GM19035 (cell line): Measurements from ENCODE around the gene DMD.
"Not testable (repeated sequence)": the region's sequence is repeated elsewhere in the genome, so short reads cannot be mapped to it uniquely, and the experiment has no call there.

Experiments
- ATAC-seq: cut with Tn5 transposase; IDR thresholded peaks from one replicate; pipeline ENCODE4 v1.9.1; 2021; ENCODE audit not compliant: unreplicated experiment

DMD gene

GRCh38 chrX:32868524-32868895 lies 342.8 kb downstream of the DMD start:
- ATAC-seq, result no peak

GRCh38 chrX:32867781-32868523 lies 343.4 kb downstream of the DMD start:
- no peak for ATAC-seq

- ATAC-seq, result no peak
Observed at GRCh38 chrX:32852203-32852602, 359.1 kb downstream of the DMD start.

GRCh38 chrX:32851556-32851955 lies 359.8 kb downstream of the DMD start:
- ATAC-seq, result no peak

GRCh38 chrX:32847921-32848320 lies 363.4 kb downstream of the DMD start:
- no peak for ATAC-seq

GRCh38 chrX:32842053-32842452 lies 369.3 kb downstream of the DMD start:
- no peak for ATAC-seq

- no peak for ATAC-seq
Observed at GRCh38 chrX:32839781-32840180, 371.6 kb downstream of the DMD start.

GRCh38 chrX:32825009-32825408 lies 386.3 kb downstream of the DMD start:
- no peak for ATAC-seq

- no peak for ATAC-seq
Observed at GRCh38 chrX:32804034-32804433, 407.3 kb downstream of the DMD start.

GRCh38 chrX:32798990-32799389 lies 412.4 kb downstream of the DMD start:
- ATAC-seq, result no peak

GRCh38 chrX:32788936-32789335 lies 422.4 kb downstream of the DMD start:
- no peak for ATAC-seq

- no peak for ATAC-seq
Observed at GRCh38 chrX:32780109-32780508, 431.2 kb downstream of the DMD start.

GRCh38 chrX:32778965-32779364 lies 432.4 kb downstream of the DMD start:
- ATAC-seq, result no peak

GRCh38 chrX:32774966-32775365 lies 436.4 kb downstream of the DMD start:
- no peak for ATAC-seq

GRCh38 chrX:32749070-32749469 lies 462.3 kb downstream of the DMD start:
- no peak for ATAC-seq

- no peak for ATAC-seq
Observed at GRCh38 chrX:32745323-32745722, 466.0 kb downstream of the DMD start.

- ATAC-seq, result no peak
Observed at GRCh38 chrX:32744921-32745320, 466.4 kb downstream of the DMD start.

GRCh38 chrX:32741910-32742309 lies 469.4 kb downstream of the DMD start:
- no peak for ATAC-seq

GRCh38 chrX:32708542-32708941 lies 502.8 kb downstream of the DMD start:
- ATAC-seq, result no peak

- ATAC-seq, result not testable (repeated sequence)
Observed at GRCh38 chrX:32705385-32705784, 506.0 kb downstream of the DMD start.

GRCh38 chrX:32687379-32687778 lies 524.0 kb downstream of the DMD start:
- no peak for ATAC-seq

- no peak for ATAC-seq
Observed at GRCh38 chrX:32678487-32678886, 532.9 kb downstream of the DMD start.

GRCh38 chrX:32673193-32673592 lies 538.2 kb downstream of the DMD start:
- ATAC-seq, result no peak
